GM12892 (cell line): ENCODE results near the gene CENPP.

Experiments
- POLR2A ChIP-seq: IDR thresholded peaks from 2 replicates; pipeline ENCODE4 v1.6.1; 2011; ENCODE audit warnings: low read depth, low read length, control low read depth
- POLR2AphosphoS5 ChIP-seq: IDR thresholded peaks from 2 replicates; pipeline ENCODE4 v1.6.1; 2011; ENCODE audit warnings: low read depth, low read length, control low read depth
- TAF1 ChIP-seq: IDR thresholded peaks from 2 replicates; pipeline ENCODE4 v1.6.1; 2011; ENCODE audit warnings: low read depth, mild to moderate bottlenecking, control low read depth, low read length, borderline replicate concordance

- TF ChIP-seq POLR2AphosphoS5 = no peak
- TF ChIP-seq POLR2A = no peak
- TF ChIP-seq TAF1 = no peak
These were observed 326.7 kb downstream of the CENPP start for GRCh38 chr9:92652461-92652860.
